ENCODE results near the gene TBC1D20. TPM values are rescaled to one million over a fixed set of nuclear protein-coding genes. Genes with fewer than 3 reads are reported as not detected.

TBC1D20 gene
- total and polyA plus RNA-seq, 4 donors: 15.7 to 42.4 (median 27.2) TPM

GRCh38 chr20:438571-439469 is 23.5 kb downstream of the TBC1D20 start:
- peaks cover 0 to 5% (median 0%) of the 10 kb centered on the region in 5 donors for H3K4me1 ChIP-seq (ENCODE audit: control insufficient read depth in 5 of 5, insufficient read depth in 5 of 5, low read length in 5 of 5)
- H3K4me3 ChIP-seq: no peak overlapping the region
- H3K9ac ChIP-seq (ENCODE audit: insufficient read depth in 1 of 2, low read length in 2 of 2): no peak overlapping the region
- DNase-seq (no peak), ATAC-seq (ENCODE audit: insufficient read depth, low FRiP score) (no peak)
- peaks cover 33 to 62% (median 46%) of the 10 kb centered on the region in 4 donors for H3K36me3 ChIP-seq (ENCODE audit: control insufficient read depth in 4 of 4, insufficient read depth in 4 of 4, low read length in 4 of 4)
- 28 to 49% methylated on average over 18 of the region's 18 CpGs for WGBS, 2 donors
- no peak for TF ChIP-seq CTCF (IDR thresholded peaks at IDR 0.05; ENCODE audit: control extremely low read depth, extremely low read depth)
- H3K9me3 ChIP-seq (ENCODE audit: control insufficient read depth in 4 of 4, insufficient read depth in 3 of 4, low read length in 3 of 4): no peaks in the 10 kb centered on the region
- no peaks in the 10 kb centered on the region for H3K27me3 ChIP-seq (ENCODE audit: control insufficient read depth in 3 of 3, insufficient read depth in 3 of 3, low read length in 2 of 3)
- peak overlapping the region in 1 of 2 donors; percentile 59 for H3K27ac ChIP-seq (ENCODE audit: low read depth in 1 of 2, low read length in 1 of 2)

- Histone ChIP-seq H3K4me1 (ENCODE audit: control insufficient read depth in 5 of 5, insufficient read depth in 5 of 5, low read length in 5 of 5) (peaks cover 0 to 5% (median 0%) of the 10 kb centered on the region in 5 donors), H3K4me3 (no peak overlapping the region), H3K27ac (ENCODE audit: low read depth in 1 of 2, low read length in 1 of 2) (peak overlapping the region in 1 of 2 donors; percentile 59), H3K36me3 (ENCODE audit: control insufficient read depth in 4 of 4, insufficient read depth in 4 of 4, low read length in 4 of 4) (peaks cover 33 to 59% (median 47%) of the 10 kb centered on the region in 4 donors), H3K9me3 (ENCODE audit: control insufficient read depth in 4 of 4, insufficient read depth in 3 of 4, low read length in 3 of 4) (no peaks in the 10 kb centered on the region), H3K27me3 (ENCODE audit: control insufficient read depth in 3 of 3, insufficient read depth in 3 of 3, low read length in 2 of 3) (no peaks in the 10 kb centered on the region), H3K9ac (ENCODE audit: insufficient read depth in 1 of 2, low read length in 2 of 2) (no peak overlapping the region)
- ATAC-seq (ENCODE audit: insufficient read depth, low FRiP score) (no peak), DNase-seq (no peak)
- WGBS, 2 donors: 37 to 63% methylated on average over 6 of the region's 6 CpGs
- no peak for TF ChIP-seq CTCF (IDR thresholded peaks at IDR 0.05; ENCODE audit: control extremely low read depth, extremely low read depth)
Observed at GRCh38 chr20:437787-438486, 24.4 kb downstream of the TBC1D20 start.

GRCh38 chr20:436476-436875 is 25.9 kb downstream of the TBC1D20 start:
- no peak overlapping the region for H3K9ac ChIP-seq (ENCODE audit: insufficient read depth in 1 of 2, low read length in 2 of 2)
- no peaks in the 10 kb centered on the region for H3K9me3 ChIP-seq (ENCODE audit: control insufficient read depth in 4 of 4, insufficient read depth in 3 of 4, low read length in 3 of 4)
- no peaks in the 10 kb centered on the region for H3K27me3 ChIP-seq (ENCODE audit: control insufficient read depth in 3 of 3, insufficient read depth in 3 of 3, low read length in 2 of 3)
- no peak overlapping the region for H3K4me3 ChIP-seq
- H3K27ac ChIP-seq (ENCODE audit: low read depth in 1 of 2, low read length in 1 of 2): no peak overlapping the region
- H3K36me3 ChIP-seq (ENCODE audit: control insufficient read depth in 4 of 4, insufficient read depth in 4 of 4, low read length in 4 of 4): peaks cover 29 to 57% (median 50%) of the 10 kb centered on the region in 4 donors
- H3K4me1 ChIP-seq (ENCODE audit: control insufficient read depth in 5 of 5, insufficient read depth in 5 of 5, low read length in 5 of 5): peaks cover 0 to 7% (median 0%) of the 10 kb centered on the region in 5 donors
- ATAC-seq (ENCODE audit: insufficient read depth, low FRiP score): no peak
- WGBS, 2 donors: 92 to 94% methylated on average over 5 of the region's 5 CpGs
- no peak for TF ChIP-seq CTCF (IDR thresholded peaks at IDR 0.05; ENCODE audit: control extremely low read depth, extremely low read depth)
- DNase-seq: no peak

Measured in lung (tissue), 12 donors.